Activated CD8-positive, alpha-beta memory T cell treated with anti-CD3 and anti-CD28 coated beads for 36 hours (primary cell): ENCODE results near the gene UHRF2. TPM values are rescaled to one million over a fixed set of nuclear protein-coding genes. Genes with fewer than 3 reads are reported as not detected.
"Not testable (repeated sequence)": the region's sequence is repeated elsewhere in the genome, so short reads cannot be mapped to it uniquely, and the experiment has no call there.

Experiments used
- CTCF ChIA-PET: fragments of 350-600 bp; sonication (Branson Sonifier 250); formaldehyde crosslinking; loops from one replicate; lab custom pipeline; 2021; ENCODE audit warnings: antibody characterized with exemption; lab: Charles Lee
- POLR2A ChIA-PET: fragments of 350-600 bp; sonication (Branson Sonifier 250); formaldehyde crosslinking; loops from one replicate; lab custom pipeline; 2021; ENCODE audit warnings: antibody characterized with exemption; lab: Charles Lee
- total RNA-seq, 2 experiments: library from RNA; stranded (reverse); gene quantifications; one replicate each; pipeline ENCODE4 v1.2.3, GENCODE V29; 2021

Gene UHRF2
- total RNA-seq, 2 experiments from 2014 or later = 50.1 to 54.1 TPM

DNA sequence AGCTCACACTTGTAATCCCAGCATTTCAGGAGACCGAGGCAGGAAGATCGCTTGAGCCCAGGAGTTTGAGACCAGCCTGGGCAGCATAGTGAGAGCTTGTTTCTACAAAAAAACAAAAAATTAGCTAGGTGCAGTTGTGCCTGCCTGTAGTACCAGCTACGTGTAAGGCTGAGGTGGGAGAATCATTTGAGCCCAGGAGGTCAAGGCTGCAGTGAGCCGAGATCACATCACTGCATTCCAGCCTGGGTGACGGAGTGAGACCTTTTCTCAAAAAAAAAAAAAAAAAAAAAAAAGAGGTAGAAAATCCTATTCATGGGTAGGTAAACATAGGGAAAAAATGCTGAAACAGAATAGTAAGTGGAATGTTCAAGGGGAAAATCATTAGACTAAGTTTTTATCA, 129.6 kb downstream of the UHRF2 start:
- CTCF ChIA-PET = interaction anchor here (0.7 kb wide), 1 partner anchor 104 kb away, joined by 4 read pairs; no protein-coding TSS in a partner anchor
- POLR2A ChIA-PET = not testable (repeated sequence)

- CTCF ChIA-PET = interaction anchor here (0.7 kb wide), 1 partner anchor 103 kb away, joined by 4 read pairs; no protein-coding TSS in a partner anchor
- POLR2A ChIA-PET = no interaction called here
Measured at GRCh38 chr9:6543204-6543603, 130.2 kb downstream of the UHRF2 start.

- CTCF ChIA-PET = no interaction called here
Measured at GRCh38 chr9:6545017-6545691, 132.2 kb downstream of the UHRF2 start.

DNA sequence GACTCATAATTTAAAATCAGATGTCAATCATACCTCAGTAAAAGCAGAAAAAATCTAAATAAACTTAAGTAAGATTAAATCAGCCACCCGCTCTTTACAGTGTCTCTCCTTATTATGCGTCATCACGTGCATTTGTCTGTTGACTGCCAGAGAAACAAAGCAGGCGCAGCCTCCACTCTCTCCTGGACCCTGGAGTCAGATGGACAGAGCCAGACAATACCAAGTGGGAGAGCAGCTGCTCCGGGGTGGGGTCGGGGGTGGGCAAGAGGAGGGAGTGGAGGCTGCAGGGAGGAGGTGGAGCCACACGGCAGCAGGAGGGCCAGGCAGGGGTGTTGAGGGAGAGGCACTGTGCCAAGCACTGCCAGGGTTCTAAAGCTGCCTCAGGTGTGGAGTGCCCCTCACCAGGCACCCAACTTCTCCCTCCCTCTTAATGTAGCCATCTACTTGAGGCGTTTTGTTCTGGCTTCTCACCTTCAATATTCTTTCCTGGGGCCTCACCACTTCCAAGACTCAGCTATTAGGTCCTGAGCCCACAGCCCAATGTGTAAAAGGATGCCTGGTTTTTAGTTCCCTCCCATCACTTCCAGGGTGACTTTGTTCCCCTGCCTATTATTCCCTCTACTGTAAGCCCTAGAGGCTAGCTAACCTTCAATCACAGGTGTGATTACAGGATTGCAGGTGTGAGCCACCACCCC, 136.3 kb downstream of the UHRF2 start:
- CTCF ChIA-PET = no interaction called here
- POLR2A ChIA-PET = no interaction called here

More at GRCh38 chr9:6545017-6545691, 132.2 kb downstream of the UHRF2 start:
- POLR2A ChIA-PET = interaction anchor here (0.6 kb wide), 1 partner anchor 133 kb away, joined by 7 read pairs; no protein-coding TSS in a partner anchor

DNA sequence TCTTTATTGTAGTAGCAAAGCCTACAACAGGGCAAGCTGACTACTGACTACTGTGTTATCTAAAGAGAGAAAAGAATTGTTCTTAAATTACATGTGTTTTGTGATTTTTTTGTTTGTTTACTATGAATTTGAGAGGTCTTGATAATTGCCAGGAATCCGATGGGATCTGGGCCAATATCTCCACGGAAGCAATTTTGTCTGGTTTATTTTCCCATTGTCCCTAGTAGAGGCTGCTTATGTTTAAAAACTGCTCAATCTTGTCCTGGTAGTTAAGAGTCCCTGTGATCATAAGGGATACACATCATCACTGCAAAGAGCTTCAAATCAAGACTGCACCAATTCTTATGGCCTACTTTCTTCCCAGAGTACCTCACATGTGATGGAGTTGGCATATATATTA, 138.1 kb downstream of the UHRF2 start:
- ChIA-PET CTCF (no interaction called here), POLR2A (no interaction called here)

GRCh38 chr9:6552033-6552432, 139.0 kb downstream of the UHRF2 start:
- CTCF ChIA-PET = no interaction called here
- POLR2A ChIA-PET = no interaction called here

GRCh38 chr9:6552498-6553121, 139.6 kb downstream of the UHRF2 start:
- ChIA-PET CTCF (interaction anchor here (0.6 kb wide), 1 partner anchor 11 kb away, joined by 4 read pairs; no protein-coding TSS in a partner anchor), POLR2A (no interaction called here)

GRCh38 chr9:6553866-6554265, 140.9 kb downstream of the UHRF2 start:
- ChIA-PET CTCF (no interaction called here), POLR2A (no interaction called here)

Other genes starting within 250 kb of the UHRF2 start
- not detected for gene IL33, start 197.4 kb upstream of the UHRF2 start, total RNA-seq
- gene TPD52L3, start 84.8 kb upstream of the UHRF2 start, total RNA-seq = not detected
- gene GLDC, start 232.5 kb downstream of the UHRF2 start, total RNA-seq = 1 to 10 TPM; 3.1 to 4.1 TPM